Kidney (tissue), 14 donors: ENCODE data around the gene ROCK2. TPM values are rescaled to one million over a fixed set of nuclear protein-coding genes. Genes with fewer than 3 reads are reported as not detected.
A peak's percentile ranks its signal among the peaks of the same experiment; 100 is the strongest.

Experiments used
- DNase-seq, 5 donors: peaks; one replicate each; pipeline ENCODE4 v3.0.0-alpha.2; 2013 to 2020
- FAIRE-seq: peaks from 2 replicates; lab custom pipeline; 2012; peaks lifted over from hg19 to GRCh38; lab: Jason Lieb, UNC
- H3K27ac ChIP-seq, 2 donors: one replicate each; pipeline ENCODE4 v1.7.0; 2013; ENCODE audit warnings: low read depth in 2 of 2, low read length in 2 of 2, inconsistent platforms in 1 of 2
- H3K27me3 ChIP-seq: one replicate; pipeline ENCODE4 v1.7.1; 2013; ENCODE audit warnings: low read length, inconsistent platforms; ENCODE audit not compliant: control insufficient read depth, insufficient read depth
- H3K36me3 ChIP-seq, 3 donors: one replicate each; pipeline versions ENCODE4 v1.7.0 to v1.7.1; 2013; ENCODE audit warnings: low read length in 3 of 3, control low read depth in 1 of 3, inconsistent platforms in 1 of 3; ENCODE audit not compliant: insufficient read depth in 3 of 3, control insufficient read depth in 2 of 3
- H3K4me1 ChIP-seq, 3 donors: one replicate each; pipeline versions ENCODE4 v1.7.0 to v1.7.1; 2013; ENCODE audit warnings: low read length in 3 of 3, inconsistent platforms in 1 of 3, low read depth in 1 of 3; ENCODE audit not compliant: control insufficient read depth in 2 of 3, insufficient read depth in 2 of 3
- H3K4me3 ChIP-seq, 3 donors: one replicate each; pipeline versions ENCODE4 v1.7.0 to v1.8.1; 2013; ENCODE audit warnings: low read length in 3 of 3, control low read depth in 1 of 3, inconsistent platforms in 1 of 3
- H3K9ac ChIP-seq, 3 donors: one replicate each; pipeline versions ENCODE4 v1.7.0 to v1.7.1; 2013; ENCODE audit warnings: low read length in 3 of 3, control low read depth in 1 of 3, inconsistent platforms in 1 of 3
- H3K9me3 ChIP-seq, 3 donors: one replicate each; pipeline versions ENCODE4 v1.7.0 to v1.7.1; 2013; ENCODE audit warnings: low read length in 3 of 3, control low read depth in 1 of 3, inconsistent platforms in 1 of 3; ENCODE audit not compliant: control insufficient read depth in 2 of 3, insufficient read depth in 1 of 3
- CTCF ChIP-seq: IDR thresholded peaks from 3 replicates; pipeline ENCODE4 v1.5.1; 2012; ENCODE audit warnings: mild to moderate bottlenecking, moderate library complexity, borderline replicate concordance; ENCODE audit not compliant: insufficient read depth; ENCODE audit errors: extremely low read depth
- intact Hi-C: fragments of 100-400 bp; cut with DNase I; formaldehyde crosslinking; loops from one replicate; pipeline ENCODE4 v1.11.1; 2022
- polyA plus RNA-seq: library from polyadenylated mRNA; stranded (reverse); fragments of 350-450 nt; fragmentation: Illumina TruSeq; extraction: RNeasy Lipid Tissue Mini Kit (QIAGEN cat#74804); gene quantifications from one replicate; pipeline ENCODE4 v1.2.3, GENCODE V29; 2014; ENCODE audit warnings: low read depth, low replicate concordance; ENCODE audit not compliant: insufficient read depth
- total RNA-seq: library from RNA; stranded (reverse); fragmentation: NEBNext Ultra II Directional; extraction: Animal tissue kit (Norgen Biotek cat#: 25700); gene quantifications from one replicate; pipeline ENCODE4 v1.2.1, GENCODE V29; 2021
- donor health status: control.
- donor health status: control.
- donor health status: control.
- donor health status: control.
- donor health status: control.
- donor health status: DM: yes; HTN: yes; CAD: no.
- donor health status: Normal renal cell carcinoma (clear cell type).

The ROCK2 gene
- total and polyA plus RNA-seq, 2 donors from 2014 or later = 6.7 to 58.3 TPM

DNA sequence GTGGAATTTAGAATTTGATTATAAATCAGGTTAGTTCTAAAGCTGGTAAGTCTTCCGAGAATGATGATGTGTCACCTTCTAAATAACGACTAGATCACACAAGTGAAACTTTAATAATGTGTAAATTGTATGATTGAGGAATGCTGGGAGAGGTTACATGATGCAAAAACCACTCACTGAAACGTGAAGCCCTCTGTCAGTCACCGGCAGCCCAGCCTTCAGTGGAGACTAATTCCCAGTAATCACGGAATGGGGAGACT is 45.9 kb upstream of the ROCK2 start:
- DNase-seq = no peak
- no peak for FAIRE-seq
- intact Hi-C loops = no loop called here
- Histone ChIP-seq H3K4me3 (no peak overlapping the region), H3K4me1 (peaks cover 4 to 24% (median 24%) of the 10 kb centered on the region in 3 donors), H3K27me3 (no peaks in the 10 kb centered on the region), H3K9ac (no peak overlapping the region), H3K27ac (peak overlapping the region; percentile 71 to 82), H3K9me3 (no peaks in the 10 kb centered on the region), H3K36me3 (no peaks in the 10 kb centered on the region)
- TF ChIP-seq CTCF = no peak

DNA sequence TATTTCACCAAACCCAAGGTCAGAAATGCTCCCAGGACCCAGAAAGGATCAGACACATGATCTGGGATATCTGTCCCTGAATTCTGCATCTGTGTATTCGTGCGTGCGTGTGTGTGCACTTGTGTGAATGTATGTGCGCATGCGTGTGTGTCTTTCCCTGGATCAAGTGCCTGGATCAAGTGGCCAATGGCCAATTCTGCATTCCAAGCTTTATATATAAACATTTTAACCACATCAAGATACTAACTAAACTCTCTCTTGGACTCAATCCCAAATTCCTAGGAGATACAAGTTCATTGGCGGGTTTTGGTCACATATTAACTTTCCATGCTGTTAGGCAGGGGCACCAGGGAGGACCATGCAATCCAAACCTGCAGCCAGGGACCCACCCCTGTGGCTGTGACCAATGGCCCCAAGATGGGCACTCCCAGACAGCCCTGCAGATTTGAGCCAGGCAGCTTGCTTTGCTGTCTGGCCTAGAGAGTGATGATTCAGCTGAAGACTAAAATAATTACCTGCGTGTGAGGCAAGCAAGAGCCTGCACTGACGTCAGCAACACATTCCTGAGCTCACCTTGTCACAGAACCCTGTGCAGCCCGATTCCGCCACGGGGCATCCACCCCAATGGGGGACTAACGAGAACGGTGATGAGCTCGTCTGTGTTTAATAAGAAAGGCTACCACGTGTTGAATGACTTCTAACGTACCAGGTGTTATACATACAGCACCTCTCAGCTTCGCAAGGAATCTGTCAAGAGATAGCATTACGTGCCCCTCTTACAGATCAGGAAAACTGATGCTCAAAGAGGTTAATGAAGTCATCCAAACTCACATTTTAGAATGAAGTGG is 45.3 kb upstream of the ROCK2 start:
- H3K9me3 ChIP-seq = no peaks in the 10 kb centered on the region
- H3K27ac ChIP-seq = peak overlapping the region; percentile 71 to 82
- no peak for TF ChIP-seq CTCF
- H3K36me3 ChIP-seq = no peaks in the 10 kb centered on the region
- FAIRE-seq = no peak
- peaks cover 4 to 24% (median 24%) of the 10 kb centered on the region in 3 donors for H3K4me1 ChIP-seq
- intact Hi-C loops = no loop called here
- peak in 4 of 5 donors; percentile 53 to 93 (median 85) for DNase-seq
- H3K4me3 ChIP-seq = peak overlapping the region in 1 of 3 donors; percentile 11
- H3K9ac ChIP-seq = no peak overlapping the region
- H3K27me3 ChIP-seq = no peaks in the 10 kb centered on the region

DNA sequence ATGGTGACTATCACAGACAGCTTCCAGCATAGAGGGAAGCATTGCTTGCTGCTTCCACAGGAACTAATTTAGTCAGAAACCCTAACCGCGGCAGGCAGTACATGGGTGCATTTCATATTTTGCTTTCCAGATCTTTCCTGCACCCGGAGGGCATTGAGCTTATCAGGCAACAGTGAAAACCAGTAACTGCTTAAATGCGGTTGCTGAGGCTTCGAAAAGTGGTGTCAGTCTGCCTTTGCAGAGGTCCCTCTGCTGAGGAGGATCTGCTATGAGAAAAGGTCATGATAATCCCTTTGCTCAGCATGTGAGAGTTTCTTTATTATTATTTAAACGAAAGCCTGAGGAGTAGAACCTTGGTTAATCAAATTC is 44.6 kb upstream of the ROCK2 start:
- DNase-seq (no peak), FAIRE-seq (no peak)
- Histone ChIP-seq H3K9ac (no peak overlapping the region), H3K9me3 (no peaks in the 10 kb centered on the region), H3K27ac (peak overlapping the region in 1 of 2 donors; percentile 56), H3K4me3 (peak overlapping the region in 1 of 3 donors; percentile 11), H3K36me3 (no peaks in the 10 kb centered on the region), H3K27me3 (no peaks in the 10 kb centered on the region), H3K4me1 (peaks cover 4 to 24% (median 24%) of the 10 kb centered on the region in 3 donors)
- TF ChIP-seq CTCF = no peak
- intact Hi-C loops = no loop called here
